ENCODE results near the gene ZIK1.

The ZIK1 gene

DNA sequence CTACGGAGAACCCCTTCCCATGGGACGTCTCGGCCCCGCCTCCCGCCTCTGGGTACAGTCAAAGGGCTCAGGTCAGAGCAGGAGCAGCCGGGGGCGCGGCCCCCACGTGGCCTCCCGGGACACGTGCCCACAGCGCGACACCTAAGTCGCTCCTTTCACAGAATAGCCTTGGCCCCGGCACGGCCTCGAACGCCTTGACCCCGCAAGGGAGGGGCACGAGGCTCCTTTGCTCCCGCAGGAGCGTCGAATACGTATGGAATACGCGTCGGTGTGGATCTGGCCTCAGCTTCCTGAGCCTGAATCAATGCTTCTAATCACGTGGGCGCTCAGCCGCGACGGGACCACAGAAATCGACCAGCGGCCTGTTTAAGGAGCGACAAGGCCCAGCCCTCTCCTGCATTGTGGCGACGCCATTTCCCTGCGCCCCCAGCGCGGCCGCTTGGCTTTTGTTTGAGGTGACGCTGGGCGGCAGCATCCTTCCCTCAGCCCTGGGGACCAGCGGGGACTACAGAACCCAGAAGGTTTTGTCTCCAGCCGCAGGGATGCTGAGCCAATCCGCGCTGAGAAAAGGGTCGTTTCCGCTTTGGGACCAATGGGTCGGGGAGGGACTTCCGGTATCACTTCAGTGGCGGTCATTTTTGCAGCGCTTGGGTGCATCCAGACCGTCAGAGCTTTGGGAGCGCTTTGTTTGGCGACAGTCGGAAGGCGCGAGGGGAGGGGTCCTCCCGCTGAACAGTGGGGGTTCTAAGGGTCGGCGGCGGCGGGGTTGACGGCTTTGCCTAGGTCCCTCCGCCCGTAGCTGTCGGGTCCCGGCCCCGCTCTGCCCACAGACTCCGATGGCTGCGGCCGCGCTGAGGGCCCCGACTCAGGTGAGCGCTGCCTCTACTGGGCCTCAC, at the start of gene ZIK1:
TSS of gene ZIK1 (plus strand) at position 625 of the 896 bp plus-strand sequence. CDS start at position 837, 212 bp downstream.
- peak; percentile 90 for DNase-seq (ENCODE audit: low read depth)

GRCh38 chr19:57537953-57538547, 45.9 kb upstream of the ZIK1 start:
- DNase-seq (ENCODE audit: low read depth), result no peak

DNA sequence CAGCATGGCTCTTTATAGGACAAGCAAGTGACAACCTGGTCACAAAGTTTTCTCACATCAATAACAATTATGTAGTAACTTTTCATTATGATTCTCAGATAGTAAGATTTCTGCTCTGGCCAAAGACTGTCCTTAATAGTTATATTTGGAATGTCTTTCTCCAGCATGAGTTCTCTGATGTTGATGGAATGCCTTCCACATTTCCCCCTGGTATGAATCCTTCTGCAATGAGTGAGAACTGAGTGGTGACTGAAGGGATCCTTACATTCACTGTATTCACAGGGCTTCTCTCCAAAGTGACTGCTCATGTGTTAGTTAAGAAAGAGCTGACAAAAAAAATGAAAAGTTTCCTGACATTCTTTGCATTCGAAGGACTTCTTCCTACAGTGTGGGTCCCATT, 37.4 kb upstream of the ZIK1 start:
- no peak for DNase-seq (ENCODE audit: low read depth)

- DNase-seq (ENCODE audit: low read depth), result no peak
These were observed 31.5 kb upstream of the ZIK1 start for GRCh38 chr19:57552432-57552831.

- DNase-seq (ENCODE audit: low read depth), result no peak
These were observed 26.3 kb upstream of the ZIK1 start for GRCh38 chr19:57557659-57558058.

- DNase-seq (ENCODE audit: low read depth), result peak; percentile 17
These were observed 25.4 kb upstream of the ZIK1 start for GRCh38 chr19:57558525-57558924.

DNA sequence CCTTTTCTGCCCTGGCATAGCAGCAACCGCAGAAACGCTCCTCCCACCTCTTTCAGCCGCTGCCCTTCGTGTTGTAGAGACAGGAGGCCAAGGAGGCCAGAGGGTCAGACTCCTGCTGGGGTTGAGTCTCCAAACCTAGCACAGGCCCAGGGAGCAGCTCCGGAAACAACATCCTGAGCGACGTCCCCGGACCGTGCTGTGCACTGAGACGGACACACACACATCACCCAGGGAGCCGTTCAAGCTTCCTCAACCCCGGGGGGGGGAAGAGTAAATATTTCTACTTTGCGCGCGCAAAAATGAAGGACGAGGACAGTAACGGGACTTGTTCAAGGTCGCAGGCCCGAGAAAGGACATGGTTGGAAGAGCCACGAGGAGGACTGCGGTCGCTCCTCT, 24.9 kb upstream of the ZIK1 start:
- peak; percentile 30 for DNase-seq (ENCODE audit: low read depth)

- peak; percentile 80 for DNase-seq (ENCODE audit: low read depth)
These were observed 24.4 kb upstream of the ZIK1 start, which contains the start of gene ZNF550 for GRCh38 chr19:57559404-57560025. Gene ZNF550, minus strand, starts transcription at chr19:57559863. Its CDS starts 181 bp downstream, at chr19:57559682.

GRCh38 chr19:57560049-57560491, 23.9 kb upstream of the ZIK1 start:
- no peak for DNase-seq (ENCODE audit: low read depth)

DNA sequence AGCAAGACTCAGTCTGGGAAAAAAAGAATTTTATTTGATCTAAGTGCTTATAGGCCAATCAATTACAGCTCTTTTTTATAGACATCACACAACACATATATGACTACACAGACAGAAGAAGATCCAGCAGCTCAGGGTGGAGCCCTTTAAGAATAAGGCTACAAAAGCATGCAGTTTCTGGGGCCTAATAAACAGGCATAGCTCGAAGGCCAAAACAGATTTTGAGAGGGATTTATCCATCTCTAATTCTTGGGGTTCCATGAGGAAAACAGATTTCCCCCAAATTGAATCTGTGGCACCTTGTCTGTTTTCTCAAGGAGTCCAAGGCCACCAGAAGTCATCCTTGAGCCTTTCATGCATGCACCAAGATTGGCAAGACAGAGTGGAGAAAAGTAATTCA, 20.4 kb upstream of the ZIK1 start:
- DNase-seq (ENCODE audit: low read depth), result no peak

DNA sequence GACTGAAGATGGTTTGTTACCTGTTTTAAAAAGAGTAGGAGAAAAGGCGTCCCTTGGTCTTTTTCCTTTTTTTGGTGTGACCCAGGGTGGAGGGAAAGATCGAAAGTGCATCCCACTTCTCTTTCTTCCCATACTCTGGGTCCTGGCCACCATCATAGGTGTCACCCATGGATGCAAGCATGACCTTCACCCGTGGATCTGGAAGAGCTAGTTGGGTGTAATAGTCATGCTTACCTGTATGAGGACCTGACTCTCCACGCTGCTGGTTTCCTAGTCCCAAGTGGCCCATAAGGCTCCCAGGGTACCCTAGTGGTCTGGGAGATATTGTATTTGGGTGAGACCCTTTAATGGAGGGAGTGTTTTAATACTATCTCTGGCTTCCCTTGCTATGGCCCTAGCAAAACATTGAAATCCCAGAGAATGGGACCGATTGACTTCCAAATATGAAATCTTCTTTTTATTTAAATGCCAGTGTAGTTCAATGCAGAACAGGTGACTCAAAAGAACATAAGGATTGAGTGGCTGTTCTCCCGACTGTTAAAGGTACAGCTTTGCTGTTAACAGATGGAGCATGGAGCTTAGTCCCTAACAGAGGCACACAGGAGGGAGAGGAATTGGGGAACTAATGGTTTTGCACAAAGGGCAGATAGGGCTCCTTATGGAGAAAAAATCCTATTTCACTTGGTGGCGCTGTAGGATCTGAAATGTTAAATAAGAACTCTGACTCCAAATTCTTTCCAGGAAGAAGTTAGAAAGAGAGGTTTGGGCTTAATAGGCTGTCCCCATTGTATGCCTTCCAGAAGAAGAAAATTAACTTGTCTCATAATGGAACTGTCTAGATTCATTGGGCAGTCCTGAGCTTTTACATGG, 17.3 kb upstream of the ZIK1 start:
- DNase-seq (ENCODE audit: low read depth), result peak; percentile 20

DNA sequence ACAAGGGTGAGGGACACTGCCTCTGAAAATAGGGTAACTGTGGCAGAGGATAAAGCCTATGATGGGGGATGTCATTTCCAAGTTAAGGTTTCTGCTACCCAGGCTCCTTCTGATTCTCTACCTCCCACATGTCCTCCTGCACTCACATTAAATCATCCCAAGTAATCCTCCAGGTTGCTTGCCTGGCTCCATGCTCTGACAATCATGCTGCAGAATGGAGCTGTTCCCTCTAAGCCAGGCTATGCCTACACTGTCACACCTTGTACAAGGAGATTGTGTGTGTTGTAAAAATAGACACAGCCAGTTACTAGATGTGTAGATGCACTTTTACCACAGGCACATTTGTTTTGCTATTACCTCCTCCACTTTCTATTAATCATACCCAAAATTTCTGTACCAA, 13.2 kb upstream of the ZIK1 start:
- DNase-seq (ENCODE audit: low read depth), result no peak

GRCh38 chr19:57572415-57572947, 11.5 kb upstream of the ZIK1 start:
- no peak for DNase-seq (ENCODE audit: low read depth)

GRCh38 chr19:57576661-57577060, 7.3 kb upstream of the ZIK1 start:
- no peak for DNase-seq (ENCODE audit: low read depth)

- DNase-seq (ENCODE audit: low read depth), result peak; percentile 100
These were observed 5.3 kb upstream of the ZIK1 start, which contains the start of gene ZNF416 for GRCh38 chr19:57578487-57579205. Gene ZNF416, minus strand, starts transcription at chr19:57578911. Its CDS starts 207 bp downstream, at chr19:57578704.

DNA sequence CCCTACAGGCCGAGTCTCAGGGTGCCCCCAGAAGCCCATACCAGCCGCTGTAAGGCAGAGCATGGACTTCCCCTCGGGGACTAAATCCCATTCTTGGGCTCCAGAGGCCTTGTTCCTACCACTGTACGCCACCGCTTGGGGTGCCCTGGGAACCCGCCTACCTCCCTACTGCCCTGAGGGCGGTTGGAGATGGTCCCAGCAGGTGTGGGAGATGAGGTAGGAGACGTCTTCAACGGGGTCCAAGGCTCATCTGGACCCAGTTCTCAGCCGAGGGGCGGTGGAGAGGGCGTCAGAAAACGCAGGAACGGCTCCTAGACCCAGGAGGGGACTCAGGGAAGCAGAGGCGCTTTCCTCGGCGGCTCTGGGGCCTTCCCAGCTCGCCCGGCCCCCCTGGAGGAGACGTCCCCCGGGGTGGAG, 833 bp upstream of the ZIK1 start:
- DNase-seq (ENCODE audit: low read depth), result no peak

DNA sequence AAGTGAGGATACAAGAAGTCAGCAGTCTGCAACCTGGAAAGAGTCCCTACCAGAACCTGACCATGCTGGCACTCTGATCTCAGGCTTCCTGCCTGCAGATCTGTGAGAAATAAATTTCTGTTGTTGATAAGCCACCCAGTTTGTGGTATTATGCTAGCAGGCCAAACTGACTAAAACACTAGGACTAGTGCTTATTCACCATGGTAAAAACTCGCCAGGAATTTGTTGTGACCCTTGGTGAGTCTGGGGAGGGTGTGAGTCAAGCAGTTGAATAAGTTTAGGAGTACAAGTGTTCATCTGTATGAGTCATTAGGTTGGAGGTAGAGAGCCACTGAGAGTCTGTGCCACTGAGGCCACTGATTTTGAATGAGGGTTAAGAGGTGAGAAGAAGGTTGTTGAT, 3.6 kb downstream of the ZIK1 start:
- no peak for DNase-seq (ENCODE audit: low read depth)

DNA sequence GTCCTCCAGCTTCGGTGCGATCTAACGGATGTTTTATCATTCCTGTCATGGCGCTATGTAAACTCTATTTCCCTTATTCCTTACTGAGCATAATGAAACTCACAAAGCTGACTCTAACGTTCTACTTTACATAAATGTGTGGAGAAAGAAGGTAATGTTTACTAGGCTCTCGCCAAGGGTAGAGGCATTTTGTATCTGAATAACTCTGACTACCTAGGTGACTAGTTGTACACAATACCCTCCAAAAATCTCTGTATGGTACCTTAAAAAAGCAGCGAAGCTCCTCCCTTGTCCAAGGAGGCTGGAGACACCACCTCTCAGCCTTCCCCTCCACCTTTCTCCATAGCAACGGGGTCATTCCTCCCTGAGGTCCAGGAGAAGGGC, 15.4 kb downstream of the ZIK1 start:
- no peak for DNase-seq (ENCODE audit: low read depth)

GRCh38 chr19:57599761-57600383, 15.9 kb downstream of the ZIK1 start, which contains the start of gene ZNF530:
Gene ZNF530, plus strand, starts transcription at chr19:57599885. Its CDS starts 4,461 bp downstream, at chr19:57604346.
- DNase-seq (ENCODE audit: low read depth), result peak; percentile 93

DNA sequence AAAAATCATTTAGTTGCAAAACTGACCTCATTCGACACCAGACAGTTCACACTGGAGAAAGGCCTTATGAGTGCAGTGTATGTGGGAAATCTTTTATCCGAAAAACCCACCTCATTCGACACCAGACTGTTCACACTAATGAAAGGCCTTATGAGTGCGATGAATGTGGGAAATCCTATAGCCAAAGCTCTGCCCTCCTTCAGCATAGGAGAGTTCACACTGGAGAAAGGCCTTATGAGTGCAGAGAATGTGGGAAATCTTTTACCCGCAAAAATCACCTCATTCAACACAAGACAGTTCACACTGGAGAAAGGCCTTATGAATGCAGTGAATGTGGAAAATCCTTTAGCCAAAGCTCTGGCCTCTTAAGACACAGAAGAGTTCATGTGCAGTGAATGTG, 23.0 kb downstream of the ZIK1 start:
- no peak for DNase-seq (ENCODE audit: low read depth)
